Neuronal stem cell (in vitro differentiated cells): Measurements from ENCODE around the gene CYP4F22.
"Not testable (repeated sequence)": the region's sequence is repeated elsewhere in the genome, so short reads cannot be mapped to it uniquely, and the experiment has no call there.

Source experiments
- DNase-seq: peaks from one replicate; pipeline ENCODE4 v3.0.0-alpha.2; 2013; ENCODE audit warnings: low spot score
- H2AFZ ChIP-seq: one replicate; pipeline ENCODE4 v1.6.1; 2013; ENCODE audit warnings: mild to moderate bottlenecking, low read length, inconsistent platforms
- H2AK5ac ChIP-seq: 2 replicates; pipeline ENCODE4 v1.6.1; 2013; ENCODE audit warnings: low read depth, mild to moderate bottlenecking, inconsistent platforms, low read length, moderate library complexity, mixed read lengths
- H2BK120ac ChIP-seq: 2 replicates; pipeline ENCODE4 v1.6.1; 2013; ENCODE audit warnings: low read depth, mild to moderate bottlenecking, inconsistent platforms, low read length, moderate library complexity, mixed read lengths
- H2BK12ac ChIP-seq: one replicate; pipeline ENCODE4 v1.6.1; 2013; ENCODE audit warnings: low read length, inconsistent platforms
- H2BK15ac ChIP-seq: 2 replicates; pipeline ENCODE4 v1.6.1; 2013; ENCODE audit warnings: mild to moderate bottlenecking, low read length, inconsistent platforms, mixed read lengths
- H2BK5ac ChIP-seq: one replicate; pipeline ENCODE4 v1.6.1; 2013; ENCODE audit warnings: inconsistent platforms, mild to moderate bottlenecking, low read length, moderate library complexity
- H3K14ac ChIP-seq: one replicate; pipeline ENCODE4 v1.6.1; 2013; ENCODE audit warnings: low read length, inconsistent platforms
- H3K18ac ChIP-seq: 2 replicates; pipeline ENCODE4 v1.6.1; 2013; ENCODE audit warnings: low read length, inconsistent platforms
- H3K23ac ChIP-seq: 2 replicates; pipeline ENCODE4 v1.6.1; 2013; ENCODE audit warnings: low read depth, mild to moderate bottlenecking, mixed read lengths, low read length, inconsistent platforms; ENCODE audit not compliant: poor library complexity
- H3K27ac ChIP-seq: replicated peaks from 3 replicates; pipeline ENCODE4 v1.5.1; 2013; ENCODE audit warnings: low read length, inconsistent platforms
- H3K27me3 ChIP-seq, 3 experiments: 2 replicates each; pipeline ENCODE4 v1.6.1; 2013; ENCODE audit warnings: low read length in 3 of 3, mild to moderate bottlenecking in 2 of 3, inconsistent platforms in 1 of 3, low read depth in 1 of 3, mixed read lengths in 1 of 3, moderate library complexity in 1 of 3; ENCODE audit not compliant: control insufficient read depth in 3 of 3, insufficient read depth in 3 of 3
- H3K36me3 ChIP-seq, 2 donors: replicated peaks in 1 of 2; 2 replicates each; pipeline ENCODE4 v1.6.1; 2013; ENCODE audit warnings: low read length in 2 of 2; ENCODE audit not compliant: control insufficient read depth in 2 of 2, insufficient read depth in 2 of 2
- H3K4ac ChIP-seq: 2 replicates; pipeline ENCODE4 v1.6.1; 2013; ENCODE audit warnings: inconsistent platforms, mild to moderate bottlenecking, low read length, moderate library complexity
- H3K4me1 ChIP-seq, 2 donors: 1 replicate in 1 of 2; 2 replicates in 1 of 2; pipeline ENCODE4 v1.6.1; 2013; ENCODE audit warnings: low read length in 2 of 2, low read depth in 1 of 2; ENCODE audit not compliant: control insufficient read depth in 2 of 2, insufficient read depth in 1 of 2
- H3K4me2 ChIP-seq: one replicate; pipeline ENCODE4 v1.6.1; 2013; ENCODE audit warnings: mild to moderate bottlenecking, low read length, inconsistent platforms; ENCODE audit not compliant: insufficient read depth, poor library complexity, severe bottlenecking
- H3K4me3 ChIP-seq, 2 donors: 2 replicates each; pipeline ENCODE4 v1.5.1; 2013; ENCODE audit warnings: low read length in 2 of 2, mild to moderate bottlenecking in 2 of 2, inconsistent platforms in 1 of 2, moderate library complexity in 1 of 2
- H3K79me1 ChIP-seq: one replicate; pipeline ENCODE4 v1.6.1; 2013; ENCODE audit warnings: low read depth, mild to moderate bottlenecking, inconsistent platforms, low read length, moderate library complexity
- H3K9ac ChIP-seq: one replicate; pipeline ENCODE4 v1.6.1; 2013; ENCODE audit warnings: mild to moderate bottlenecking, low read depth, low read length, inconsistent platforms; ENCODE audit not compliant: poor library complexity
- H3K9me3 ChIP-seq, 2 donors: replicated peaks in 1 of 2; 2 replicates each; pipeline versions ENCODE3 to v1.6.1; 2013; ENCODE audit warnings: low read length in 2 of 2, mild to moderate bottlenecking in 2 of 2, inconsistent platforms in 1 of 2, low read depth in 1 of 2, mixed read lengths in 1 of 2, moderate library complexity in 1 of 2; ENCODE audit not compliant: control insufficient read depth in 2 of 2, insufficient read depth in 1 of 2
- H4K8ac ChIP-seq: one replicate; pipeline ENCODE4 v1.6.1; 2013; ENCODE audit warnings: low read depth, mild to moderate bottlenecking, inconsistent platforms, low read length, moderate library complexity
- H4K91ac ChIP-seq: one replicate; pipeline ENCODE4 v1.6.1; 2013; ENCODE audit warnings: low read length, low read depth, mild to moderate bottlenecking, inconsistent platforms; ENCODE audit not compliant: poor library complexity
- WGBS, 2 donors: extraction: QIAGEN DNeasy Blood & Tissue Kit; methylation state at CpG; one replicate each; pipeline ENCODE4 v1.1.7; 2013; ENCODE audit warnings: missing lambda C conversion rate in 2 of 2, mixed read lengths in 1 of 2; ENCODE audit not compliant: insufficient read length in 2 of 2, insufficient replicate concordance in 1 of 2; ENCODE audit errors: extremely low coverage in 2 of 2; 5-methylcytosine and 5-hydroxymethylcytosine counted together

The CYP4F22 gene

GRCh38 chr19:15529774-15530372, 21.5 kb downstream of the CYP4F22 start:
- no peak overlapping the region for H2BK15ac ChIP-seq
- H3K14ac ChIP-seq, result no peak overlapping the region
- no peak overlapping the region for H2BK5ac ChIP-seq
- H3K18ac ChIP-seq, result no peak overlapping the region
- H3K4me1 ChIP-seq, result no peaks in the 10 kb centered on the region
- no peak overlapping the region for H2BK120ac ChIP-seq
- no peak overlapping the region for H3K27ac ChIP-seq
- no CpG with 5 or more reads among the region's 8 CpGs for WGBS, 2 donors
- H3K79me1 ChIP-seq, result peaks cover 8% of the 10 kb centered on the region
- H3K27me3 ChIP-seq, result no peaks in the 10 kb centered on the region
- no peak overlapping the region for H2AK5ac ChIP-seq
- H2AFZ ChIP-seq, result no peak overlapping the region
- no peak overlapping the region for H3K9ac ChIP-seq
- no peak overlapping the region for H2BK12ac ChIP-seq
- H3K23ac ChIP-seq, result no peak overlapping the region
- H4K91ac ChIP-seq, result no peak overlapping the region
- H3K4ac ChIP-seq, result no peak overlapping the region
- peak overlapping the region in 1 of 2 donors; percentile 33 for H3K4me3 ChIP-seq
- no peak overlapping the region for H3K4me2 ChIP-seq
- H4K8ac ChIP-seq, result no peak overlapping the region
- H3K36me3 ChIP-seq, result no peaks in the 10 kb centered on the region
- DNase-seq, result no peak
- peaks cover 0 to 22% of the 10 kb centered on the region in 2 donors for H3K9me3 ChIP-seq

- Histone ChIP-seq H4K8ac (no peak overlapping the region), H3K27ac (no peak overlapping the region), H2BK15ac (no peak overlapping the region), H3K4ac (no peak overlapping the region), H3K18ac (no peak overlapping the region), H3K27me3 (no peaks in the 10 kb centered on the region), H2BK12ac (no peak overlapping the region), H3K23ac (no peak overlapping the region), H2AFZ (no peak overlapping the region), H3K9ac (no peak overlapping the region), H3K79me1 (no peaks in the 10 kb centered on the region), H3K4me3 (no peak overlapping the region), H3K9me3 (peaks cover 0 to 29% of the 10 kb centered on the region in 2 donors), H2AK5ac (no peak overlapping the region), H2BK120ac (no peak overlapping the region), H3K36me3 (no peaks in the 10 kb centered on the region), H3K4me2 (no peak overlapping the region), H3K14ac (no peak overlapping the region), H4K91ac (no peak overlapping the region), H2BK5ac (no peak overlapping the region), H3K4me1 (no peaks in the 10 kb centered on the region)
- no CpG with 5 or more reads among the region's 2 CpGs for WGBS, 2 donors
- DNase-seq, result no peak
These were observed 24.6 kb downstream of the CYP4F22 start for GRCh38 chr19:15532779-15533521.

GRCh38 chr19:15533522-15533830, 25.2 kb downstream of the CYP4F22 start:
- not testable (repeated sequence) for H2BK15ac ChIP-seq, H3K9ac ChIP-seq
- peaks cover 0 to 26% of the 10 kb centered on the region in 2 donors for H3K9me3 ChIP-seq

GRCh38 chr19:15534957-15535864, 26.9 kb downstream of the CYP4F22 start:
- no peak overlapping the region for H3K4me2 ChIP-seq

More at GRCh38 chr19:15533522-15533830, 25.2 kb downstream of the CYP4F22 start:
- DNase-seq, H3K4me2 ChIP-seq, H2BK12ac ChIP-seq, H3K79me1 ChIP-seq, H2BK5ac ChIP-seq, H3K4ac ChIP-seq, H3K14ac ChIP-seq, H3K36me3 ChIP-seq, H3K18ac ChIP-seq, H2AFZ ChIP-seq, H2BK120ac ChIP-seq, H3K27ac ChIP-seq, H4K91ac ChIP-seq, H3K23ac ChIP-seq, H4K8ac ChIP-seq, H2AK5ac ChIP-seq, H3K4me3 ChIP-seq, H3K27me3 ChIP-seq, H3K4me1 ChIP-seq: not testable (repeated sequence)
- no CpG with 5 or more reads among the region's 4 CpGs for WGBS, 2 donors

More at GRCh38 chr19:15534957-15535864, 26.9 kb downstream of the CYP4F22 start:
- H2BK120ac ChIP-seq, result no peak overlapping the region
- H3K4me3 ChIP-seq, result no peak overlapping the region
- no peak overlapping the region for H2BK5ac ChIP-seq
- H2AK5ac ChIP-seq, result no peak overlapping the region
- no peaks in the 10 kb centered on the region for H3K79me1 ChIP-seq
- no peak overlapping the region for H3K18ac ChIP-seq
- no peak overlapping the region for H2BK12ac ChIP-seq
- no peak overlapping the region for H3K23ac ChIP-seq
- no peak overlapping the region for H4K91ac ChIP-seq
- no peaks in the 10 kb centered on the region for H3K4me1 ChIP-seq
- no peak overlapping the region for H3K9ac ChIP-seq
- no peaks in the 10 kb centered on the region for H3K36me3 ChIP-seq
- H3K27ac ChIP-seq, result no peak overlapping the region
- H3K4ac ChIP-seq, result no peak overlapping the region
- H2AFZ ChIP-seq, result no peak overlapping the region
- no peak overlapping the region for H4K8ac ChIP-seq
- H3K27me3 ChIP-seq, result no peaks in the 10 kb centered on the region
- DNase-seq, result no peak
- no peak overlapping the region for H2BK15ac ChIP-seq
- no CpG with 5 or more reads among the region's 6 CpGs for WGBS, 2 donors
- peak overlapping the region; percentile 25 for H3K14ac ChIP-seq
- H3K9me3 ChIP-seq, result peaks cover 0 to 17% of the 10 kb centered on the region in 2 donors
